ENCODE results near the gene CXADR. TPM values are rescaled to one million over a fixed set of nuclear protein-coding genes. Genes with fewer than 3 reads are reported as not detected.

The CXADR gene
- total RNA-seq, 4 donors from 2014 or later, result 5.0 to 198 (median 106) TPM

GRCh38 chr21:17631195-17631594 lies 118.4 kb downstream of the CXADR start:
- Histone ChIP-seq H3K27ac (no peak overlapping the region), H3K4me1 (no peaks in the 10 kb centered on the region), H3K4me3 (no peak overlapping the region), H3K36me3 (no peaks in the 10 kb centered on the region), H3K27me3 (no peaks in the 10 kb centered on the region), H3K9me3 (no peaks in the 10 kb centered on the region)
- TF ChIP-seq CTCF (IDR thresholded peaks at IDR 0.05) (no peak), POLR2A (IDR thresholded peaks at IDR 0.05) (no peak)
- DNase-seq, result no peak

DNA sequence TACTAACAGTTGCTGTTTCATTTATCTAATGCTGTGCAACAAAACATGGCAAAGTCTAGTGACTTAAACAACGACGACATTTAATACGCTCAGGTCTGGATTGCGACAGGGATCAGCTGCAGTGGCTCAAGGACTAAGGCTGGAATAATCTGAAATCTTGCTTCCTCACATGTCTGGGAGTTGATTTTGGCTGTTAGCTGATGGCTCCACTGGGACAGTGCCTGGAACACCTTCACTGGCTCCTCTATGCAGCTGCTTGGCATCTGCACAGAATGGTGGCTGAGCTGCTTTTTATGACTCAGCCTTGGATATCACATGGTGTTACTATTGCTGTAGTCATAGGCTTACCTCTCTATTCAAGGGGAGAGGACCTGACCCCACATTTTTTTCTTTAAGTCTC lies 123.9 kb downstream of the CXADR start:
- TF ChIP-seq POLR2A (IDR thresholded peaks at IDR 0.05), result no peak
- no peak for TF ChIP-seq CTCF (IDR thresholded peaks at IDR 0.05)
- Histone ChIP-seq H3K9me3 (no peaks in the 10 kb centered on the region), H3K27me3 (no peaks in the 10 kb centered on the region), H3K36me3 (no peaks in the 10 kb centered on the region), H3K4me3 (no peak overlapping the region), H3K4me1 (no peaks in the 10 kb centered on the region), H3K27ac (no peak overlapping the region)
- DNase-seq, result no peak

GRCh38 chr21:17640821-17641220 lies 128.0 kb downstream of the CXADR start:
- no peaks in the 10 kb centered on the region for H3K36me3 ChIP-seq
- H3K27me3 ChIP-seq, result no peaks in the 10 kb centered on the region
- DNase-seq, result no peak
- no peak for TF ChIP-seq CTCF (IDR thresholded peaks at IDR 0.05)
- TF ChIP-seq POLR2A (IDR thresholded peaks at IDR 0.05), result no peak
- no peak overlapping the region for H3K27ac ChIP-seq
- no peaks in the 10 kb centered on the region for H3K4me1 ChIP-seq
- no peak overlapping the region for H3K4me3 ChIP-seq
- H3K9me3 ChIP-seq, result no peaks in the 10 kb centered on the region

Small RNA genes lying within 50 kb of the gene (small RNA-seq; reads per million reads assigned to genes)
- gene RF00019, result 0 reads per million in 2 donors
- 0 reads per million in 2 donors for gene RN7SL163P
- gene RPL39P40, result 0 reads per million in 2 donors

Other genes starting within 250 kb of the CXADR start
- gene BTG3, start 99.9 kb downstream of the CXADR start, total RNA-seq, result 10 to 100 TPM in 3 of 4 donors, 1 to 10 TPM in 1; 9.9 to 16.5 (median 14.9) TPM